Measurements from ENCODE around the gene FCSK. TPM values are rescaled to one million over a fixed set of nuclear protein-coding genes. Genes with fewer than 3 reads are reported as not detected.

Gene FCSK
- total RNA-seq, 1 experiment from 2014 or later: 25.5 TPM

- Mint-ChIP-seq H3K9me3 (ENCODE audit: unreplicated experiment) (no peaks in the 10 kb centered on the region), H3K4me3 (ENCODE audit: unreplicated experiment) (peak overlapping the region; percentile 50), H3K27ac (ENCODE audit: unreplicated experiment) (peak overlapping the region; percentile 98), H3K4me1 (ENCODE audit: low read depth, unreplicated experiment) (peaks cover 52% of the 10 kb centered on the region), H3K36me3 (ENCODE audit: insufficient read depth, unreplicated experiment) (peaks cover 41% of the 10 kb centered on the region), H3K27me3 (ENCODE audit: insufficient read depth, unreplicated experiment) (no peaks in the 10 kb centered on the region)
- H3K9me3 ChIP-seq: no peaks in the 10 kb centered on the region
- ChIA-PET POLR2A (interaction anchor here (0.6 to 0.7 kb wide), 2 partner anchors 23 to 606 kb away, joined by 5 to 6 read pairs; no protein-coding TSS in a partner anchor), CTCF (no interaction called here)
- intact Hi-C loops (cut with micrococcal nuclease; ENCODE audit: unreplicated experiment): loop anchor here (5.0 kb wide), 1 partner anchor 42 kb away; no protein-coding TSS in a partner anchor
- TF ChIP-seq CTCF (IDR thresholded peaks at IDR 0.05; ENCODE audit: insufficient read depth in 1 of 2, low read depth in 1 of 2, low read length in 1 of 2, severe bottlenecking in 1 of 2, unreplicated experiment in 1 of 2): no peak
- H3K27me3 ChIP-seq (replicated peaks; ENCODE audit: control insufficient read depth, insufficient read depth, low read length): no peaks in the 10 kb centered on the region
- BruUV-seq (replicated peaks): TSS peak; percentile 9
- DNase-seq: no peak
- H3K36me3 ChIP-seq (ENCODE audit: control insufficient read depth, insufficient read depth, low read length): no peaks in the 10 kb centered on the region; the same call in none of the 2 replicates
- no peak overlapping the region for H3K4me3 ChIP-seq (ENCODE audit: low read depth, low read length)
- peaks cover 56% of the 10 kb centered on the region for H3K4me1 ChIP-seq
These were observed 24.3 kb upstream of the FCSK start for GRCh38 chr16:70429888-70430666.

GRCh38 chr16:70430667-70431536 is 23.5 kb upstream of the FCSK start:
- POLR2A ChIA-PET: no interaction called here
- no peaks in the 10 kb centered on the region for H3K27me3 Mint-ChIP-seq (ENCODE audit: insufficient read depth, unreplicated experiment)
- Histone ChIP-seq H3K4me3 (ENCODE audit: low read depth, low read length) (no peak overlapping the region), H3K27me3 (replicated peaks; ENCODE audit: control insufficient read depth, insufficient read depth, low read length) (no peaks in the 10 kb centered on the region), H3K9me3 (no peaks in the 10 kb centered on the region), H3K36me3 (ENCODE audit: control insufficient read depth, insufficient read depth, low read length) (no peaks in the 10 kb centered on the region; the same call in none of the 2 replicates), H3K4me1 (peaks cover 56% of the 10 kb centered on the region)
- peaks cover 52% of the 10 kb centered on the region for H3K4me1 Mint-ChIP-seq (ENCODE audit: low read depth, unreplicated experiment)
- peak overlapping the region; percentile 50 for H3K4me3 Mint-ChIP-seq (ENCODE audit: unreplicated experiment)
- intact Hi-C loops (cut with micrococcal nuclease; ENCODE audit: unreplicated experiment): no loop called here
- H3K9me3 Mint-ChIP-seq (ENCODE audit: unreplicated experiment): no peaks in the 10 kb centered on the region
- H3K27ac Mint-ChIP-seq (ENCODE audit: unreplicated experiment): peak overlapping the region; percentile 98
- TF ChIP-seq CTCF (IDR thresholded peaks at IDR 0.05; ENCODE audit: insufficient read depth in 1 of 2, low read depth in 1 of 2, low read length in 1 of 2, severe bottlenecking in 1 of 2, unreplicated experiment in 1 of 2): no peak
- peaks cover 35% of the 10 kb centered on the region for H3K36me3 Mint-ChIP-seq (ENCODE audit: insufficient read depth, unreplicated experiment)
- DNase-seq: peak; percentile 74 to 80
- BruUV-seq (replicated peaks): no TSS peak
- CTCF ChIA-PET: no interaction called here

- no peak for DNase-seq
- POLR2A ChIA-PET: interaction anchor here (0.8 kb wide), 1 partner anchor 11 kb away, joined by 3 read pairs; no protein-coding TSS in a partner anchor
- Mint-ChIP-seq H3K36me3 (ENCODE audit: insufficient read depth, unreplicated experiment) (peaks cover 23% of the 10 kb centered on the region), H3K27me3 (ENCODE audit: insufficient read depth, unreplicated experiment) (no peaks in the 10 kb centered on the region), H3K4me3 (ENCODE audit: unreplicated experiment) (no peak overlapping the region), H3K4me1 (ENCODE audit: low read depth, unreplicated experiment) (peaks cover 57% of the 10 kb centered on the region), H3K27ac (ENCODE audit: unreplicated experiment) (peak overlapping the region; percentile 12), H3K9me3 (ENCODE audit: unreplicated experiment) (no peaks in the 10 kb centered on the region)
- no TSS peak for BruUV-seq (replicated peaks)
- H3K27me3 ChIP-seq (replicated peaks; ENCODE audit: control insufficient read depth, insufficient read depth, low read length): no peaks in the 10 kb centered on the region
- H3K36me3 ChIP-seq (ENCODE audit: control insufficient read depth, insufficient read depth, low read length): no peaks in the 10 kb centered on the region; the same call in none of the 2 replicates
- CTCF ChIA-PET: interaction anchor here (0.6 to 1.6 kb wide), 3 partner anchors 19 to 221 kb away, joined by 3 to 5 read pairs (median 5); no protein-coding TSS in a partner anchor
- peaks cover 55% of the 10 kb centered on the region for H3K4me1 ChIP-seq
- no peaks in the 10 kb centered on the region for H3K9me3 ChIP-seq
- no peak overlapping the region for H3K4me3 ChIP-seq (ENCODE audit: low read depth, low read length)
- intact Hi-C loops (cut with micrococcal nuclease; ENCODE audit: unreplicated experiment): no loop called here
- TF ChIP-seq CTCF (IDR thresholded peaks at IDR 0.05; ENCODE audit: insufficient read depth in 1 of 2, low read depth in 1 of 2, low read length in 1 of 2, severe bottlenecking in 1 of 2, unreplicated experiment in 1 of 2): no peak
These were observed 22.1 kb upstream of the FCSK start for GRCh38 chr16:70432356-70432722.
